ENCODE measurements around the gene HNRNPLL.
"Not testable (repeated sequence)": the region's sequence is repeated elsewhere in the genome, so short reads cannot be mapped to it uniquely, and the experiment has no call there.

HNRNPLL gene

GRCh38 chr2:38552259-38552658 is 50.5 kb downstream of the HNRNPLL start:
- no peak for DNase-seq (ENCODE audit: low read depth)

GRCh38 chr2:38551746-38552145 is 51.0 kb downstream of the HNRNPLL start:
- no peak for DNase-seq (ENCODE audit: low read depth)

DNA sequence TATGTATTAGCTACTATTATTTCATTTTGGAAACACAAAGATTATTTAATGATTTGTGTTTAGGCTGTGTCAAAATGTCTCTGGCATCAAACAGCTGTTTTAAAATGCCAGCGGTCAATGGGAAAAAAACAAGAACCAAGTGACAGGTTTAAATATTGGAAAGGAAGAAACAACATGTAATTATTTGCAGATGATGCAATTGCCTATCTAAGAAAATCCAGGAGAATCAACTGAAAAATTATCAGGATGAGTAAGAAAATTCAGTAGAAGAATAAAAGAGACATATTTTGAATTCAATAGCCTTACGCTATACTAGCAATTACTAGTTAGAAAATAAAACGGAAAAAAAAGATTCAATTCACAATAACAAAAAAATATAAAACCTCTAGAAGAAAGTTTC is 51.6 kb downstream of the HNRNPLL start:
- DNase-seq (ENCODE audit: low read depth) = no peak

- DNase-seq (ENCODE audit: low read depth) = no peak
These were observed 52.9 kb downstream of the HNRNPLL start for GRCh38 chr2:38549851-38550250.

DNA sequence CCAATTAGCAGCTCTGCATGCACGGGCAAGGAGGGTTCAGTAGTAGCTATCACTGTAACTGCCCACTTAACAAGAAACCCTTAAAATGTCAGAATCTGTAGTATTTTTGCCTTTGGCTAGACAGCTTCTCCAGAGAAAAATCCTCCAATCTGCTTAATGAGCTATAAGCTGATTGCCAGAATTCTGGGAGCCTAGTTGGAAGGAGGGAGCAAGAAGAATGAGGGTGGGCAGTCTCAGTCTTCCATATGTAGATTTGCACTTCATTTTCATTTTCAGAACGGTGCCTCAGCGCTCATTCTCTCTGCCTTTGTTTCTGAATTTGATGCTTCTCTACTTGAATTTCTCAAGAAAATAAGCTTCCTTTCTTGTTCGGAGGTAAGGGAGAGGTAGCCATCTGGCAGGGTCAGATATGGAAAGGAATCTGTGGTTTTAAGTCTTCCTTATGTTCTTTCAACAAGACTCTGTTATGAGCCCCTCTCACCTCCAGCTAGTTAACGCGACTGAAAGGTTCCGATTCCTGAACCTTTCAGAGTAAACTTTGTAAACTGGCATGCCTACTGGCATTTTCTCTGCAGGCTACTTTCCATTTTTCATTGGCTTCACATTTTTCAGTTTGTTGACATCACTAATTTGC is 53.5 kb downstream of the HNRNPLL start:
- no peak for DNase-seq (ENCODE audit: low read depth)

DNA sequence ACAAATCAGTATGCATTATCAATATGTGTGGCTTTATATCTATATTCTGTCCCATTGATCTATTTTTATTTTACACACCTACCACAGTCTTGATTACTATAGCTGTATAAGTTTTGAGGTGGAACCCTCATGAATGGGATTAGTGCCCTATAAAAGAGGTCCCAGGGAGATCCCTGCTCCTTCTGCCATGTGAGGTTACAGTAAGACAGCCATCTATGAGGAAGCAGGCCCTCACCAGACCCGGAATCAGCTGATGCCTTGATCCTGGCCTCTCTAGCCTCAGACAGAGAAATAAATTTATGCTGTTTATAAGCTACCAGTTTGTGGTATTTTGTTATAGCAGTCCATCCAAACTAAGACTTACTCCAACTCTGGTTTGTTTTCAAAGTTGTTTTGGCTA is 54.9 kb downstream of the HNRNPLL start:
- no peak for DNase-seq (ENCODE audit: low read depth)

DNA sequence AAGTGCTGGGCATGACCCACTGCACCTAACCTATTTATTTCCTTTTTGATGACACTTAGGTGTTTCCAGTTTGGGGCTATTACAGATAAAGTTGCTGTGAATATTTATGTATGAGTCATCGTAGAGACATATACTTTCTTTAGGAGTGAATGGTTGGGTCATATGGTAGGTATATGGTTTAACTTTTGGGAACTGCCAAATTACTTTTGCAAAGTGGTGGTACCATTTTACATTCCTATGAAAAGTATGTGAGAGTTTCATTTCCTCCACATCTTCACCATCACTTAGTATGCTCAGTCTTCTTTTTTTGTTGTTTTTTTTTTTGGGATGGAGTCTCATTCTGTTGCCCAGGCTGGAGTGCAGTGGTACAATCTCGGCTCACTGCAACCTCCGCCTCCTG is 56.1 kb downstream of the HNRNPLL start:
- DNase-seq (ENCODE audit: low read depth) = no peak

DNA sequence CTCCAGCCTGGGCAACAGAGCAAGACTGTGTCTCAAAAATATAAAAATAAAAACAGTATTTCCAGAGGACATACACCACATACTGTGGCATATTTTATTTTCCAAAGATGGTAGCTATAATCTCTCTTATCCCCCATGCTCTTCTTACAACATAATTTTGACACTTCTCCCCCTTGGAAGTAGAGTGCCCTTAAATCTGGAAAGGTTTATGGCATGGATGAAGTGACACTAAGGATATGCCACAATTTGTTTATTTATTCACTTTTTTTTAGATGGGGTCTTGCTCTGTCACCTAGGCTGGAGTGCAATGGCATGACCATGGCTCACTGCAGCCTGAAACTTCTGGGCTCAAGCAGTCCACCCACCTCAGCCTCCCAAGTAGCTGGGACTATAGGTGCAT is 56.7 kb downstream of the HNRNPLL start:
- no peak for DNase-seq (ENCODE audit: low read depth)

DNA sequence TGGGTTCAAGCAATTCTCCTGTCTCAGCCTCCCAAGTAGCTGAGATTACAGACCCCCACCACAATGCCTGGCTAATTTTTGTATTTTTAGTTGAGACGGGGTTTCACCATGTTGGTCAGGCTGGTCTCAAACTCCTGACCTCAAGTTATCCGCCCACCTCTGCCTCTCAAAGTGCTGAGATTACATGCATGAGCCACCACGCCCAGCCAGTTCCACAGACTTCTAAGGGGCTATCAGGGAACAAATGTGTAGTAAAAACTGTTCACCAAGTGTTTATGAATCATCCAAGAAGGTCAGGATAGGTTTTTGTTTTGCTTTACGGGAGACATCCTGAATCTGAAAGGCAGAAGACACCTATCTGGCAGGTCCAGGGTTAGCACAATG is 60.5 kb downstream of the HNRNPLL start:
- DNase-seq (ENCODE audit: low read depth) = not testable (repeated sequence)

DNA sequence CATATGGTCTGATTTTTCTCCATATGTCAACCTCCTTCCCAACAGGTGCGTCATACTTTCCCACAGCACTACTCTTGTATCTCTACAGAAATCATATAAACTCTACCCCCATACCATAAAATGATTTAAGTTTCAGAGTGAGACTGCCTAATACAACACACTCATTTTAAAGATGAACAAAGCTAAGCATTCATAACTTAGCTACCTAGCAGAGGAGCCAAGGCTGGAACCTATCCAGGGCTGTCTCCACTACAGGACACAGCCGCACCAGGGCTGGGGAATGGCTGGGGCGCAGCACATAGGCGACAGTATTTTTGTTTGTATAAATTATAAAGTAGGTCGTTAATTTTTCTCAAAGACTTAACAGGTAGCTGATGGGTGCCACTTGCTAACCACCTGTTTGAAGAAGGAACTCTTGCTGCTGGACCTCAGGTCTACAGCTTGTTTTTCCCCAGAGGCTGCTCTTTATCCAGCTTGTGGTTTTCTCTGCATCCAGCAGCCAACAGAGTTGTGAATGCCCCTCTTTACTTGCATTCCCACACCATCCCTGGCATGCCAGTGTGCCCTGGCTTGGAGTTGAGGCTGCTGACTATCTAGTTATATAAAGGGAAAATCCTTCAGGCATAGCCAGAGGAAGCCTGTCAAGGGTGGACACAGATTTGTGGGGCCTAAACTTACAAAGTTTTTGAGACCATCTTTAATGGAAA is 62.0 kb downstream of the HNRNPLL start:
- no peak for DNase-seq (ENCODE audit: low read depth)

GRCh38 chr2:38539086-38539485 is 63.6 kb downstream of the HNRNPLL start:
- no peak for DNase-seq (ENCODE audit: low read depth)

DNA sequence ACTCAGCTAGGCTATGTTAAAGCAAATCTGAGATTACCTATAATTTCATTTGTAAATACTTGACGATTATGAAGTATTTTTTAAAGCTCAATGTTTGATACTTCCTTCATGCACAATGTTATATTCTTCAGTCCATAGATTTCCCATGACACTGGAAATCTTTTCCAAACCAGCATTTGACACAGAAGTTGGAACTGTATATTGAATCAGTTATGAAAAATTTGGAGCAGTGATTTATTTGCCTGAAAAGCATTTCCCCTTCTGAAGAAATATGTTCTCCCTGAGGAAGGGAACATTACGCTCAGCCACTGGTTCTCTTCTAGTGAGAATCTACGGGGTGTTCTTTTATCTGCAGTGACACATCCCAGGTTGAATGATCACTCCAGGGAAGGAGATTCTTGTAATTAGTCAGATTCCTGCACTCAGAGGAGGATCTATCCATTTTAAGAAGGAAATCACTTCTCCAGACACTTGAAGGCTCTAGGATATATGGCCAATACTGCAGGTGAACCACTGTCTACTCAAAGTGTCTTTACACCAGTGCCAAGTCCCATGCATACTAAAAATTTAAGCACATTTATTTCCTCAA is 64.7 kb downstream of the HNRNPLL start:
- no peak for DNase-seq (ENCODE audit: low read depth)

GRCh38 chr2:38537296-38537695 is 65.4 kb downstream of the HNRNPLL start:
- not testable (repeated sequence) for DNase-seq (ENCODE audit: low read depth)

DNA sequence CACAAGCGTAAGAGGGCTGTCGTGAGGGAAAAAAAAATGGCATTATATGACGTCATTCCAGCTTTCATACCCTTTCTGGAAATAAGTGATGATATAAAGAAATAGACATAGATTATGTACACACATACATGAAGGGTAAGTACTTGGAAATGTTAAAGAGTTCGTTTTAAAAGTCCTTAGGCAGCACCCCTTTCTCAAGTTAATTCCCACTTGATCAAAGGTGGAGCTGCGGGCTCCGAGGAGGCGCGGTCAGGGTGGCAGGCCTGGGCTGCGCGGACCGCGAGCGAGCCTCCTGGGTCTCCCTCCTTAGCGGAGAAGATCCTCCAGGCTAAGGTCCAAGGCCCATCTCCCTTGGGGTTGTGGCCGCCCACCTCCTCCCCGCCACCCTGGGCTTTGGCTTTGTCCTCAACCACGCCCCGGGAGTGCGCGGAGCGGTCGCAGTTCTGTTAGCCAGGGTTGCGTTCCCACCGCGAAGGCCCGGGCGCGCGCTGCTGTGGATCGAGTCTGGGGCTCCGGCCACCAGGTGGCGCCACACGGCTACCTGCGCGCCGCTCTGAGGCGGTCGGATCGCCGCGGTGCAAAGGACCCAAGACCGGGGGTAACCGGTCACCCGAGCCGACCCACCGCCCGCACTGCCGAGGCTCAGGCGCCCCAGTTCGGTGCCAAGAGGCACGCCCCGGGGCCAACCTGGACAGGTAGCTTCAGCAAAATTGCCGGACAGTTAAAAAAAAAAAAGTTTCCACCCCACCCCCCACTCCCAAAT is 66.8 kb downstream of the HNRNPLL start:
- peak; percentile 77 for DNase-seq (ENCODE audit: low read depth)

GRCh38 chr2:38535404-38535743 is 67.4 kb downstream of the HNRNPLL start:
- DNase-seq (ENCODE audit: low read depth) = no peak

GRCh38 chr2:38534746-38535403 is 67.9 kb downstream of the HNRNPLL start:
- no peak for DNase-seq (ENCODE audit: low read depth)

- no peak for DNase-seq (ENCODE audit: low read depth)
These were observed 68.8 kb downstream of the HNRNPLL start for GRCh38 chr2:38533757-38534545.

DNA sequence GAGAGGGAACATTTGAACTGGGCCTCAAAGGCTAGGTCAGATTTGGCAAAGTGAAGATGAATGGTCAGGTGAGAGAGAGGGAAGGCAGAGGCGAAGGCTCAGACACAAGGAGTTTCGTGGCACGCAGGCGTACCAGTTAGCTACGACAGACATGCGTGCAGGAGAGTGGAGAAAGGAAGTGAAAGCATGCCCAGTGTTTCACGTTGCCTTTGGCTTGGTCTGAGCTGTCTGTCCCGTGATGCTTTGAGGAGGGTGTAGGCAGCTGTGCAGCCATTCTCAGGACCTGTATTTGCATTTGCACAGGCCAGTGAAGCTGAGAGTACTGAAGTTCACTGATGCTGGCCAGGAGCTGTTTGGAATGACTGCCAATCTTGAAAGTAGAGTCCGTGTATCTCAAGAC is 69.5 kb downstream of the HNRNPLL start:
- no peak for DNase-seq (ENCODE audit: low read depth)

DNA sequence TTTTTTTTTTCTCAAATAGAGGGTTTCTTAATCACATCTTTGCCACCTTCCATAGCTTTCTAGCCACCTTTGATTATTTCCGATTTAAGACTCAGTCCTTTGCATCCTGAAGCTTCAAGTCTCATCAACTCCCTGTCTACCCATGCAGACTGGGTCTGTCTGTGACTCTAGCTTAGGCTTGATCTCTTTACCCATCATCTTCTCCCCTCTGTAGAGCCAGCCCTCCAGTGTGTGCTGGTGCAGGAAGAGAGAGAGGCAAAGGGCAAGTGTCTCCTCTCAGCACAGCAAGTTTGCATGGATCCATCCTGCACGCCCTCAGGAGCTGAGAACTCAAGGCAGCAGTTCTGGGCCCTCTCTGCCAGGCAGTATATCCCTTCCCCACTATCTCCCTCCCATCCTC is 70.4 kb downstream of the HNRNPLL start:
- DNase-seq (ENCODE audit: low read depth) = no peak

DNA sequence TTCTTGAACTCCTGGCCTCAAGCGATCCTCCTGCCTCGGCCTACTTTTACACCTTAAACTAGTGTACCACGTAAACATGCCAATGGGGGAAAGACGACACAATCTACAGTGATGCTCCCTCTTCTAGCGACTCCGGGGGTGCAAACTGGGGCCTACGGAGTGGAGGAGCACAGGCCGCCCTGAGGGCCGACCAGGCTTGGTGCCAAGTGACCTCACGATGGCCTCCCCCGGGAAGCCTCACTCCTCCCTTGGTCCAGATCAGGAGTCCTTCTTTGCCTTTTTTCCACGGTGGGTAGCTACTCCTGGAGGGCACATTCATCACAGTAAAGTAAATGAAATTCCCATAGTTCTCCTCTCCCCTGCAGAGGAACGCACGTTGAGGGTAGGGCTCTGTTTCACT is 73.5 kb downstream of the HNRNPLL start:
- no peak for DNase-seq (ENCODE audit: low read depth)

GRCh38 chr2:38528534-38528933 is 74.2 kb downstream of the HNRNPLL start:
- no peak for DNase-seq (ENCODE audit: low read depth)

DNA sequence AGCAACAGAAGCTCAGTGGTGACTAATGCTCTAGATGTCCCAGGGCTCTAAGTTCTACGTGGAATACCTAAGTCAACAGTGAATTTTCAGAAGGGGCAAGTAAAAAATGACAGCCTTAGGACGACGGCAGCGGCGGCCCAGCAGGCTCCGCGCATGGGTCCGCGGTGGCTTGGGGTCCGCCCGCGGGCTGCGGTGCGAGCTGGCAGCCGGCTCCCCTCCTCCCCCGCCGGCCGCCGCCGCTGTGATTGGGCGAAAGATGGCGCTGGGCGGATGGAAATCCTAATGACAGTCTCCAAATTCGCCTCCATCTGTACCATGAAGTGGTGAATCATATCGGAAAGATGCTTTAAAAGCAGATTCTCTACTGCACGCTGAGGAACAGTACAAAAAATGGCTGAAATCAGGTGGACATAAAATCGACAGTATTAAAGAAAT is 74.7 kb downstream of the HNRNPLL start:
- peak; percentile 23 for DNase-seq (ENCODE audit: low read depth)

Measured in stimulated activated CD8-positive, alpha-beta memory T cell treated with anti-CD3 and anti-CD28 coated beads, Interleukin-4, amount 100 ng/mL, for 24 hours (primary cell).